ENCODE data around the gene MAP7D1. TPM values are rescaled to one million over a fixed set of nuclear protein-coding genes. Genes with fewer than 3 reads are reported as not detected.
A peak's percentile ranks its signal among the peaks of the same experiment; 100 is the strongest.

MAP7D1 gene
- polyA plus RNA-seq, result 10 to 100 TPM; 27.1 to 58.6 (median 42.6) TPM
- long read RNA-seq, donor 1, result 0 reads
- long read RNA-seq, donor 2, partial matches to known transcripts, result 0 of 1 reads
- long read RNA-seq, donor 2, other reads (novel, unspliced or antisense), result 0 of 1 reads
- long read RNA-seq, donor 3, partial matches to known transcripts, result 10 of 11 reads
- long read RNA-seq, donor 3, other reads (novel, unspliced or antisense), result 0 of 11 reads
- long read RNA-seq, donor 4, result 0 reads
- long read RNA-seq, donor 5, result 0 reads
- long read RNA-seq, donor 6, result 0 reads
- long read RNA-seq, donor 7, result 0 reads
- long read RNA-seq, donor 8, partial matches to known transcripts, result 0 of 2 reads
- long read RNA-seq, donor 8, other reads (novel, unspliced or antisense), result 0 of 2 reads
- long read RNA-seq, donor 9, result 0 reads
- long read RNA-seq, donor 10, partial matches to known transcripts, result 5 of 5 reads
- long read RNA-seq, donor 10, other reads (novel, unspliced or antisense), result 0 of 5 reads

DNA sequence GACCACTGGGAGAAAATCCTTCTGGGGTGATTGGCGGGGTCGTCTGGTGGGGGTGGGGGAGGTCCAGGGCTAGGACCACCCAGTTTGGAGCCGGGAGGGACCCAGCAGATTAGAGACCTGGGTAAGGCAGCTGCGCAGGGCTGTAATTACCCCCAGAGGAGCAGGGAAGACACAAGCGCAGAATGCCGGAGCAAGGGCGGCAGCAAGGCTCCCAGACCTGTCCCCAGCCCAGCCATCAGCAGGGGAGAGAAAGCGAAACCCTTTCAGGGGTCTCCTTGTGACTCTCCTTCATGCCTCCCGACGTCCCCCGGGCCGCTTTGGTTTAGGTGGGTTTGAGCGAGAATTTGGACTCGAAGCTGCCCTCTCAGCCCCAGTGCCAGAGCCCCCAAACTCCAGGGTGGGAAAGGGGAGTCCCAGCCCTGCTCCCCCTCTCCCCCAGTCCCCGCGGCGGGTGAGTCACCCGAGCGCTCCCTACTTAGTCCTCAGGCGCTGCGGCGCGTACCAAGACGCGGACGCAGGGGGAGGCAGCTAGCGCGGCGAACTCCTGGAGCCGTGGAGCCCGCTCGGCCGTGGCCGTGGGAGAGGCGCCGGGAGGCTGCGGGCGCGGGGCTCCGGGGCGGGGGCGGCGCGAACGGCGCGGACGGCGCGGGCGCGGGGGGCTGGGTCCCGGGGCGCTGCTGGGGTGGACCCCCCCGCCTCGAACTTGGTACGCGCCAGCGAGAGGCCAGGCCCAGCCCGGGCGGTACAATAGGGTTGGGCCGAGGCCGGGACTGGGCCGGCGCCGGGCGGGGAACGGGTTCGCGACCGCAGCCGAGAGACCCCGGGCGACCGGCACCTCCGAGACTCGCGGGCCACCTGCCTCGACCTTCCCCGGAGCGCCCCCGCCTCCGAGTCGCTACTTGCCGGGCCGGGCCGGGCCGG lies at the start of gene MAP7D1:
Gene MAP7D1, plus strand, starts transcription at position 753 of the 921 bp plus-strand sequence. CDS start 258 bp downstream, outside the sequence.
- Histone ChIP-seq H3K36me3 (ENCODE audit: control insufficient read depth in 3 of 3, insufficient read depth in 2 of 3, low read depth in 1 of 3, low read length in 3 of 3) (peaks cover 0 to 15% (median 0%) of the 10 kb centered on the region in 3 donors), H3K27ac (ENCODE audit: low read depth in 1 of 3, low read length in 2 of 3) (peak within 1 kb of the TSS; percentile 80 to 99 (median 92)), H3K4me3 (ENCODE audit: low read depth in 1 of 3, low read length in 3 of 3) (peak within 1 kb of the TSS; percentile 69 to 99 (median 94)), H3K9me3 (ENCODE audit: control insufficient read depth in 2 of 2, insufficient read depth in 1 of 2, low read depth in 1 of 2, low read length in 1 of 2) (no peaks in the 10 kb centered on the region), H3K4me1 (ENCODE audit: control insufficient read depth in 3 of 3, insufficient read depth in 2 of 3, low read depth in 1 of 3, low read length in 2 of 3) (peaks cover 3 to 33% (median 16%) of the 10 kb centered on the region in 3 donors), H3K27me3 (ENCODE audit: control insufficient read depth in 3 of 3, insufficient read depth in 3 of 3, low read length in 3 of 3) (no peaks in the 10 kb centered on the region)
- DNase-seq (peak; percentile 87 to 94), FAIRE-seq (no peak)
- WGBS, 3 donors, result 0 to 1% (median 1%) methylated on average over 30 to 88 of the region's 88 CpGs

DNA sequence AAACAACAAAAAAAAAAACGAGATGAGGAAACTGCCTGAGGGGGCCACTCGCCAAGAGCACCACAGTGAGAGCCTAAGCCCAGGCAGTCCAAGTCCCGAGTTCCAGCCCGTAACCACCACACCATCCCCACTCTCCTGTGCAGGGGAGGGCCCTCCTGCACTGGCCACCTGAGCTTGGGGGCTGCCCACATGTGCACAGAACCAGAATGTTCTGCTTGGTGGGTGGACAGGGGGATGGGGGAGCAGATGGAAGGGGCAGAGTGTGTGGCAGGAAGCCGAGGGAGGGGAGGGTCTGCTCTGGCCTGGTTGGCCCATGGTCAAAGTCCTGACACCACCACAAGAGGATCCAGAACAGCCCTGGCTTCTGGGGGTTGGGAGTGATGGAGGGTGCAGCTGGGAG lies 49.7 kb upstream of the MAP7D1 start:
- DNase-seq (no peak), FAIRE-seq (no peak)
- no peaks in the 10 kb centered on the region for H3K36me3 ChIP-seq (ENCODE audit: control insufficient read depth in 3 of 3, insufficient read depth in 2 of 3, low read depth in 1 of 3, low read length in 3 of 3)
- no peaks in the 10 kb centered on the region for H3K4me1 ChIP-seq (ENCODE audit: control insufficient read depth in 3 of 3, insufficient read depth in 2 of 3, low read depth in 1 of 3, low read length in 2 of 3)
- no peaks in the 10 kb centered on the region for H3K27me3 ChIP-seq (ENCODE audit: control insufficient read depth in 3 of 3, insufficient read depth in 3 of 3, low read length in 3 of 3)
- H3K9me3 ChIP-seq (ENCODE audit: control insufficient read depth in 2 of 2, insufficient read depth in 1 of 2, low read depth in 1 of 2, low read length in 1 of 2), result no peaks in the 10 kb centered on the region
- no peak overlapping the region for H3K4me3 ChIP-seq (ENCODE audit: low read depth in 1 of 3, low read length in 3 of 3)
- 38 to 47% (median 43%) methylated on average over 5 of the region's 5 CpGs for WGBS, 3 donors
- H3K27ac ChIP-seq (ENCODE audit: low read depth in 1 of 3, low read length in 2 of 3), result no peak overlapping the region

- Histone ChIP-seq H3K4me1 (ENCODE audit: control insufficient read depth in 3 of 3, insufficient read depth in 2 of 3, low read depth in 1 of 3, low read length in 2 of 3) (no peaks in the 10 kb centered on the region), H3K4me3 (ENCODE audit: low read depth in 1 of 3, low read length in 3 of 3) (no peak overlapping the region), H3K36me3 (ENCODE audit: control insufficient read depth in 3 of 3, insufficient read depth in 2 of 3, low read depth in 1 of 3, low read length in 3 of 3) (no peaks in the 10 kb centered on the region), H3K27me3 (ENCODE audit: control insufficient read depth in 3 of 3, insufficient read depth in 3 of 3, low read length in 3 of 3) (no peaks in the 10 kb centered on the region), H3K9me3 (ENCODE audit: control insufficient read depth in 2 of 2, insufficient read depth in 1 of 2, low read depth in 1 of 2, low read length in 1 of 2) (no peaks in the 10 kb centered on the region), H3K27ac (ENCODE audit: low read depth in 1 of 3, low read length in 2 of 3) (no peak overlapping the region)
- DNase-seq (no peak), FAIRE-seq (no peak)
- WGBS, 3 donors, result 89 to 93% (median 90%) methylated on average over 7 to 9 of the region's 9 CpGs
Observed at GRCh38 chr1:36107394-36107793, 48.6 kb upstream of the MAP7D1 start.

DNA sequence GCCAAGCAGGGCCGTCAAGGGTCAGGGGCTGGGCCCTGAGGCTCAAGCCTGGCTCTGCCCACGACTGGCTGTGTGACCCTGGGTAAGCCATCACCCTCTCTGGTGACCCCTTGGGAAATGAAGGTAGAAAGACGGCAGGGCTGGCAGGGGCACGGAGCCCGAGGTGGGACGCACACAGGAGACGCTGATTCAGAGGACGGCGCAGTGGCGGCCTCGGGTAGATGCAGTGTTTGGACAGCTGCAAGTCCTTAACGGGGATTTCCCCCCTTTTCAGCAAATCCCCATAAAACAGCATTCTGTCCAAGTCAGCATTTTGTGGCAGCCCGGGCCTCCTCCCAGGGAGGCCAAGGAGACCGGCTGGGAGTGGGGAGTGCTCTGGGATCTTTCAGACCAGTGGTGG lies 47.6 kb upstream of the MAP7D1 start:
- Histone ChIP-seq H3K9me3 (ENCODE audit: control insufficient read depth in 2 of 2, insufficient read depth in 1 of 2, low read depth in 1 of 2, low read length in 1 of 2) (no peaks in the 10 kb centered on the region), H3K27ac (ENCODE audit: low read depth in 1 of 3, low read length in 2 of 3) (no peak overlapping the region), H3K36me3 (ENCODE audit: control insufficient read depth in 3 of 3, insufficient read depth in 2 of 3, low read depth in 1 of 3, low read length in 3 of 3) (no peaks in the 10 kb centered on the region), H3K4me1 (ENCODE audit: control insufficient read depth in 3 of 3, insufficient read depth in 2 of 3, low read depth in 1 of 3, low read length in 2 of 3) (no peaks in the 10 kb centered on the region), H3K4me3 (ENCODE audit: low read depth in 1 of 3, low read length in 3 of 3) (no peak overlapping the region), H3K27me3 (ENCODE audit: control insufficient read depth in 3 of 3, insufficient read depth in 3 of 3, low read length in 3 of 3) (no peaks in the 10 kb centered on the region)
- DNase-seq (no peak), FAIRE-seq (no peak)
- WGBS, 3 donors, result 73 to 84% (median 79%) methylated on average over 14 of the region's 14 CpGs

DNA sequence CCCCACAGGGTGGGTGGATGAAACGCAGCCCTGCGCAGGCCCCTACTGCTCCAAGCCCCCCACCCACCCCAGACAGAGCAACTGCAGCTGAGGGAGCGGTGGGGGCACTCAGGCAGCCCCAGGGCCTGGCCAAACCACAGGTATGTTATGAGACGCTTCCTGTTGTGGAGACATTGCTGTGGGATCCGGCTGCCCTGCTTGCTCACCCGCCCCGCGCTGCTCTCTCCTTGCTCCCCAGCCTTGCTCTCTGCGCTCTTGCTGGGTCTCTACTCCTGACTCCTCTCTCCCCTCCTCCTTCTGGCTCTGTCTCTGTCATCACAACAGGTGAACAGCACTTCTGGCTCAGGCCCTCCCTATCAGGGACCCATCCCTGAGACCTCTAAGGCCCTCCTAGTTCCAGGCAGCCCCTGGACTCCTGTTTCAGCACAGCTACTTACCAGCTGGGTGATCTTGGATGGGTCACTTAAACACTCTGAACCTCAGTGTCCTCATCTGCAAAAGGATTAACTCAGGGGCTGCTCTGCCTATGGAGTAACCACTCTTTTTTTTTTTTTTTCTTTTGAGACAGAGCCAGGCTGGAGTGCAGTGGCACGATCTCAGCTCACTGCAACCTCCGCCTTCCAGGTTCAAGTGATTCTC lies 46.8 kb upstream of the MAP7D1 start:
- FAIRE-seq (no peak), DNase-seq (no peak)
- Histone ChIP-seq H3K4me1 (ENCODE audit: control insufficient read depth in 3 of 3, insufficient read depth in 2 of 3, low read depth in 1 of 3, low read length in 2 of 3) (no peaks in the 10 kb centered on the region), H3K4me3 (ENCODE audit: low read depth in 1 of 3, low read length in 3 of 3) (no peak overlapping the region), H3K9me3 (ENCODE audit: control insufficient read depth in 2 of 2, insufficient read depth in 1 of 2, low read depth in 1 of 2, low read length in 1 of 2) (no peaks in the 10 kb centered on the region), H3K36me3 (ENCODE audit: control insufficient read depth in 3 of 3, insufficient read depth in 2 of 3, low read depth in 1 of 3, low read length in 3 of 3) (no peaks in the 10 kb centered on the region), H3K27me3 (ENCODE audit: control insufficient read depth in 3 of 3, insufficient read depth in 3 of 3, low read length in 3 of 3) (no peaks in the 10 kb centered on the region), H3K27ac (ENCODE audit: low read depth in 1 of 3, low read length in 2 of 3) (peak overlapping the region in 1 of 3 donors; percentile 5)
- WGBS, 3 donors, result 76 to 86% (median 82%) methylated on average over 11 of the region's 11 CpGs

DNA sequence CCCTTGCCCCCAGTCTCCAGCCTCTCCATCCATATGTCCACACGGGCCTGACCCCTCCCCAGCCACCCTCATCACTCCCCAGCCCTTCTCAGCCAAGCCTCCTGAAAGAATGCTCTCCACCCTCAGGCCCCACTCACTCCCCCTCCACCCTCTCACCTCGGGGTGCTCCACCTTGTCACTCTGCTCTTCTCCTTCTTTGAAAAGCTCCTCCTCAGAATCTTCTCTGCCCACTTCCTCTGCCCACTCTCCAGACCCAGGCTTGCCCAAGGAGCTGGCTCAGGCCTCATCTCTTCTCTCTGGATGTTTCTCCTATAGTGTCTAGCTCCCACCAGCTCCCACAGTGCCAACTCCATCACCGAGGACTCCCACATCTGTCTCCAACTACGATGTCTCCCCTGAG lies 44.8 kb upstream of the MAP7D1 start:
- H3K4me1 ChIP-seq (ENCODE audit: control insufficient read depth in 3 of 3, insufficient read depth in 2 of 3, low read depth in 1 of 3, low read length in 2 of 3), result no peaks in the 10 kb centered on the region
- no peaks in the 10 kb centered on the region for H3K27me3 ChIP-seq (ENCODE audit: control insufficient read depth in 3 of 3, insufficient read depth in 3 of 3, low read length in 3 of 3)
- H3K36me3 ChIP-seq (ENCODE audit: control insufficient read depth in 3 of 3, insufficient read depth in 2 of 3, low read depth in 1 of 3, low read length in 3 of 3), result no peaks in the 10 kb centered on the region
- FAIRE-seq, result no peak
- no peak for DNase-seq
- H3K9me3 ChIP-seq (ENCODE audit: control insufficient read depth in 2 of 2, insufficient read depth in 1 of 2, low read depth in 1 of 2, low read length in 1 of 2), result no peaks in the 10 kb centered on the region
- H3K27ac ChIP-seq (ENCODE audit: low read depth in 1 of 3, low read length in 2 of 3), result no peak overlapping the region
- WGBS, 3 donors, result 58 to 64% (median 61%) methylated on average over 4 of the region's 4 CpGs
- no peak overlapping the region for H3K4me3 ChIP-seq (ENCODE audit: low read depth in 1 of 3, low read length in 3 of 3)

DNA sequence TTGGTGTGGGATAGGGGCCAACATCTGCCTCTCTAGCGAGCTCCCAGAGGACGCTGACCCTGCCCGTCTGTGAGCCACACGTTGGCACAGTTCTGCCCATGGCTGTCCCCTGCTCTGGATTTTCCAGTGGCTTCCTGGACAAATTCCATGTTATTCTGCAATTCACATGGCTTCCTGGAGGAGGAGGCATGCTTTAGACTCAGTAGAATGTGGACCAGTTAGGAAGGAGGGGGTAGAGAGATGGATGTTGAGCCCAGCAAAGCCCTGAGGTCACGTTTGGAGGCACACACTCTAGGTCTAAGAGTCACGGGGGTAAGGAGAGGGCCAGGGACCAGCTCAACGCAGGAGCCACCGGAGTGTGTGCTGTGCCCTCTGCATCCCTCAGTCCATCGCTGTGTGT lies 43.1 kb upstream of the MAP7D1 start:
- Histone ChIP-seq H3K4me3 (ENCODE audit: low read depth in 1 of 3, low read length in 3 of 3) (no peak overlapping the region), H3K9me3 (ENCODE audit: control insufficient read depth in 2 of 2, insufficient read depth in 1 of 2, low read depth in 1 of 2, low read length in 1 of 2) (no peaks in the 10 kb centered on the region), H3K27me3 (ENCODE audit: control insufficient read depth in 3 of 3, insufficient read depth in 3 of 3, low read length in 3 of 3) (no peaks in the 10 kb centered on the region), H3K4me1 (ENCODE audit: control insufficient read depth in 3 of 3, insufficient read depth in 2 of 3, low read depth in 1 of 3, low read length in 2 of 3) (no peaks in the 10 kb centered on the region), H3K36me3 (ENCODE audit: control insufficient read depth in 3 of 3, insufficient read depth in 2 of 3, low read depth in 1 of 3, low read length in 3 of 3) (no peaks in the 10 kb centered on the region), H3K27ac (ENCODE audit: low read depth in 1 of 3, low read length in 2 of 3) (no peak overlapping the region)
- 82 to 87% (median 85%) methylated on average over 9 of the region's 9 CpGs for WGBS, 3 donors
- no peak for FAIRE-seq
- no peak for DNase-seq

- DNase-seq (no peak), FAIRE-seq (no peak)
- WGBS, 3 donors, result 64 to 78% (median 73%) methylated on average over 5 of the region's 5 CpGs
- Histone ChIP-seq H3K27me3 (ENCODE audit: control insufficient read depth in 3 of 3, insufficient read depth in 3 of 3, low read length in 3 of 3) (peaks cover 0 to 3% (median 0%) of the 10 kb centered on the region in 3 donors), H3K36me3 (ENCODE audit: control insufficient read depth in 3 of 3, insufficient read depth in 2 of 3, low read depth in 1 of 3, low read length in 3 of 3) (no peaks in the 10 kb centered on the region), H3K27ac (ENCODE audit: low read depth in 1 of 3, low read length in 2 of 3) (no peak overlapping the region), H3K4me3 (ENCODE audit: low read depth in 1 of 3, low read length in 3 of 3) (no peak overlapping the region), H3K4me1 (ENCODE audit: control insufficient read depth in 3 of 3, insufficient read depth in 2 of 3, low read depth in 1 of 3, low read length in 2 of 3) (no peaks in the 10 kb centered on the region), H3K9me3 (ENCODE audit: control insufficient read depth in 2 of 2, insufficient read depth in 1 of 2, low read depth in 1 of 2, low read length in 1 of 2) (no peaks in the 10 kb centered on the region)
Observed at GRCh38 chr1:36114371-36114770, 41.6 kb upstream of the MAP7D1 start.

Data from small intestine (tissue), 16 donors.